ENCODE results near the gene PCSK6.

DNA sequence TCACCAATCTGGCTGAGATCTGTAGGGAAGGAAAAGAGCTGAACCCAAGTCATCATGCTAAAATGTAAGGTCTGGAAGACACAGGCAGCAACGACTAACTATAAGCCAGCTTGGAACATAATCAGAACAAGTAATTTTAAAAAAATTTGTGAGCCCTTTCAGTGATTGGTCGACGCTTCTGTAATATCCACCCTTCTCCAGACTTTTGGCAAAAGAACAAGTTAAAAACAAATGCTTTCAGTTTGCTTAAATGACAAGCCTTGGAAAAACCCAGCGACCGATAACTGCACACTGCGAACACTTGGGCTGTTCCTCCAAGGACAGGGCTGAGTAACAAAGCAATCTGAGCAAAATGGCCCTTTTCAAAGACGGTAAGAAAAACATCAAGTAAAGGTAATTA is 49.6 kb downstream of the PCSK6 start:
- TF ChIP-seq CTCF (conservative IDR thresholded peaks at IDR 0.05; ENCODE audit: low read length) = no peak
- TF ChIP-seq EZH2phosphoT487 (IDR thresholded peaks at IDR 0.05; ENCODE audit: borderline replicate concordance, low read depth, low read length) = no peak
